Keratinocyte (primary cell): ENCODE results near the gene CYP27B1. TPM values are rescaled to one million over a fixed set of nuclear protein-coding genes. Genes with fewer than 3 reads are reported as not detected.

Experiments
- DNase-seq: peaks from one replicate; pipeline ENCODE4 v3.0.0-alpha.2; 2011; ENCODE audit warnings: low read depth, missing footprints, low spot score
- FAIRE-seq: peaks from 2 replicates; lab custom pipeline; 2011; peaks lifted over from hg19 to GRCh38; lab: Jason Lieb, UNC
- H2AFZ ChIP-seq: 2 replicates; pipeline ENCODE4 v1.6.0; 2012; ENCODE audit warnings: low read length, control low read depth, inconsistent platforms; ENCODE audit not compliant: control insufficient read depth
- H3K27ac ChIP-seq: 2 replicates; pipeline ENCODE4 v1.5.1; 2011; ENCODE audit warnings: low read length; ENCODE audit not compliant: control insufficient read depth, insufficient read depth
- H3K27me3 ChIP-seq: 3 replicates; pipeline ENCODE4 v1.6.0; 2011; ENCODE audit warnings: low read length; ENCODE audit not compliant: control insufficient read depth, insufficient read depth; ENCODE audit errors: extremely low read depth
- H3K36me3 ChIP-seq, 2 experiments: 2 replicates in 1 of 2; 3 replicates in 1 of 2; pipeline ENCODE4 v1.5.1; 2011; ENCODE audit warnings: low read length in 2 of 2, mild to moderate bottlenecking in 1 of 2; ENCODE audit not compliant: control insufficient read depth in 2 of 2, insufficient read depth in 2 of 2; ENCODE audit errors: extremely low read depth in 1 of 2
- H3K4me1 ChIP-seq: 3 replicates; pipeline ENCODE4 v1.5.1; 2011; ENCODE audit warnings: low read length; ENCODE audit not compliant: control insufficient read depth, insufficient read depth; ENCODE audit errors: extremely low read depth
- H3K4me2 ChIP-seq: 3 replicates; pipeline ENCODE4 v1.6.0; 2011; ENCODE audit warnings: low read depth, low read length; ENCODE audit not compliant: control insufficient read depth, insufficient read depth; ENCODE audit errors: extremely low read depth
- H3K4me3 ChIP-seq, 3 experiments: fragments of 200-600 bp in 1 of 3; sonication (generic) in 1 of 3; 2 replicates in 2 of 3; 3 replicates in 1 of 3; pipeline ENCODE4 v1.5.1; 2011 to 2016; ENCODE audit warnings: low read length in 3 of 3, mild to moderate bottlenecking in 3 of 3, control low read depth in 2 of 3, inconsistent platforms in 1 of 3, low read depth in 1 of 3, mixed read lengths in 1 of 3, mixed run types in 1 of 3, moderate library complexity in 1 of 3; ENCODE audit not compliant: control insufficient read depth in 2 of 3, insufficient read depth in 2 of 3; ENCODE audit errors: extremely low read depth in 1 of 3
- H3K79me2 ChIP-seq: 2 replicates; pipeline ENCODE4 v1.6.0; 2012; ENCODE audit warnings: low read length; ENCODE audit not compliant: control insufficient read depth, insufficient read depth
- H3K9ac ChIP-seq: 3 replicates; pipeline ENCODE4 v1.6.0; 2011; ENCODE audit warnings: low read length; ENCODE audit not compliant: control insufficient read depth, insufficient read depth; ENCODE audit errors: extremely low read depth
- H3K9me1 ChIP-seq: 3 replicates; pipeline ENCODE4 v1.6.0; 2011; ENCODE audit warnings: low read length; ENCODE audit not compliant: control insufficient read depth, insufficient read depth; ENCODE audit errors: extremely low read depth
- H3K9me3 ChIP-seq: 2 replicates; pipeline ENCODE4 v1.5.1; 2012; ENCODE audit warnings: low read depth, low read length; ENCODE audit not compliant: control insufficient read depth
- H4K20me1 ChIP-seq: 3 replicates; pipeline ENCODE4 v1.6.0; 2011; ENCODE audit warnings: low read length; ENCODE audit not compliant: control insufficient read depth, insufficient read depth; ENCODE audit errors: extremely low read depth
- CTCF ChIP-seq, 3 experiments: IDR thresholded peaks in 1 of 3; conservative IDR thresholded peaks in 1 of 3; optimal IDR thresholded peaks in 1 of 3; 2 replicates in 2 of 3; 3 replicates in 1 of 3; pipeline versions ENCODE3 to v1.5.1; 2011; ENCODE audit warnings: low read length in 3 of 3, mild to moderate bottlenecking in 3 of 3, moderate library complexity in 2 of 3, control low read depth in 1 of 3, inconsistent platforms in 1 of 3; ENCODE audit not compliant: insufficient read depth in 2 of 3; ENCODE audit errors: extremely low read depth in 1 of 3
- EZH2 ChIP-seq: IDR thresholded peaks from one replicate; pipeline ENCODE4 v1.6.1; 2012; ENCODE audit warnings: inconsistent platforms, mild to moderate bottlenecking, low read length, moderate library complexity
- dilution Hi-C: fragments of 300-500 bp; cut with MboI; formaldehyde crosslinking; loops from one replicate; pipeline ENCODE4 v1.7.0; 2020; ENCODE audit warnings: low sequenced_read_pairs; ENCODE audit not compliant: extremely low pct_ligation_motif_present
- polyA plus RNA-seq, 5 experiments: library from polyadenylated mRNA; depleted of rRNA in 3 of 5; stranded (reverse) in 3 of 5; stranded (forward) in 1 of 5; unstranded in 1 of 5; fragments of >200 nt; gene quantifications; 1 replicate in 1 of 5; 2 replicates in 3 of 5; 3 replicates in 1 of 5; pipeline versions ENCODE4 v1.2.1 to v1.2.3, GENCODE V29; 2011 to 2012; ENCODE audit warnings: missing spikeins in 2 of 5, low read depth in 1 of 5, low replicate concordance in 1 of 5

The CYP27B1 gene
- polyA plus RNA-seq, 1 donor (not counting 4 experiments of a cell fraction or from before 2014, with no cell fraction given), result 33.6 TPM

- Histone ChIP-seq H3K4me3 (no peak overlapping the region), H3K27me3 (no peaks in the 10 kb centered on the region), H4K20me1 (peaks cover 7% of the 10 kb centered on the region), H3K79me2 (peaks cover 20% of the 10 kb centered on the region), H3K9me1 (no peaks in the 10 kb centered on the region), H3K4me2 (no peak overlapping the region), H3K27ac (no peak overlapping the region), H3K36me3 (peaks cover 35 to 53% of the 10 kb centered on the region in 2 experiments), H3K4me1 (peaks cover 29% of the 10 kb centered on the region), H3K9ac (no peak overlapping the region), H2AFZ (no peak overlapping the region), H3K9me3 (no peaks in the 10 kb centered on the region)
- FAIRE-seq (peak; percentile 29), DNase-seq (no peak)
- TF ChIP-seq CTCF (optimal IDR thresholded peaks at IDR 0.05 in 1 of 3, IDR thresholded peaks at IDR 0.05 in 1 of 3, conservative IDR thresholded peaks at IDR 0.05 in 1 of 3; ENCODE audit: extremely low read depth in 1 of 3, insufficient read depth in 2 of 3, low read length in 3 of 3), result peak; percentile 58 to 79 (median 59)
- TF ChIP-seq EZH2, result no peak
- dilution Hi-C loops, result no loop called here
Observed at GRCh38 chr12:57759360-57759980, 7.4 kb downstream of the CYP27B1 start.

GRCh38 chr12:57758552-57759359, 8.1 kb downstream of the CYP27B1 start:
- TF ChIP-seq EZH2 (no peak), CTCF (optimal IDR thresholded peaks at IDR 0.05 in 1 of 3, IDR thresholded peaks at IDR 0.05 in 1 of 3, conservative IDR thresholded peaks at IDR 0.05 in 1 of 3; ENCODE audit: extremely low read depth in 1 of 3, insufficient read depth in 2 of 3, low read length in 3 of 3) (no peak)

More at GRCh38 chr12:57758552-57759359, 8.1 kb downstream of the CYP27B1 start:
- Histone ChIP-seq H3K4me2 (no peak overlapping the region), H3K9me1 (no peaks in the 10 kb centered on the region), H3K4me3 (no peak overlapping the region), H3K9ac (no peak overlapping the region), H3K4me1 (peaks cover 29% of the 10 kb centered on the region), H3K27ac (no peak overlapping the region), H2AFZ (no peak overlapping the region), H3K9me3 (no peaks in the 10 kb centered on the region), H3K79me2 (peaks cover 13% of the 10 kb centered on the region), H3K27me3 (no peaks in the 10 kb centered on the region), H3K36me3 (peaks cover 30 to 46% of the 10 kb centered on the region in 2 experiments), H4K20me1 (peaks cover 7% of the 10 kb centered on the region)
- no peak for DNase-seq
- dilution Hi-C loops, result no loop called here
- FAIRE-seq, result no peak
